ENCODE data around the gene ILDR2.

The ILDR2 gene

DNA sequence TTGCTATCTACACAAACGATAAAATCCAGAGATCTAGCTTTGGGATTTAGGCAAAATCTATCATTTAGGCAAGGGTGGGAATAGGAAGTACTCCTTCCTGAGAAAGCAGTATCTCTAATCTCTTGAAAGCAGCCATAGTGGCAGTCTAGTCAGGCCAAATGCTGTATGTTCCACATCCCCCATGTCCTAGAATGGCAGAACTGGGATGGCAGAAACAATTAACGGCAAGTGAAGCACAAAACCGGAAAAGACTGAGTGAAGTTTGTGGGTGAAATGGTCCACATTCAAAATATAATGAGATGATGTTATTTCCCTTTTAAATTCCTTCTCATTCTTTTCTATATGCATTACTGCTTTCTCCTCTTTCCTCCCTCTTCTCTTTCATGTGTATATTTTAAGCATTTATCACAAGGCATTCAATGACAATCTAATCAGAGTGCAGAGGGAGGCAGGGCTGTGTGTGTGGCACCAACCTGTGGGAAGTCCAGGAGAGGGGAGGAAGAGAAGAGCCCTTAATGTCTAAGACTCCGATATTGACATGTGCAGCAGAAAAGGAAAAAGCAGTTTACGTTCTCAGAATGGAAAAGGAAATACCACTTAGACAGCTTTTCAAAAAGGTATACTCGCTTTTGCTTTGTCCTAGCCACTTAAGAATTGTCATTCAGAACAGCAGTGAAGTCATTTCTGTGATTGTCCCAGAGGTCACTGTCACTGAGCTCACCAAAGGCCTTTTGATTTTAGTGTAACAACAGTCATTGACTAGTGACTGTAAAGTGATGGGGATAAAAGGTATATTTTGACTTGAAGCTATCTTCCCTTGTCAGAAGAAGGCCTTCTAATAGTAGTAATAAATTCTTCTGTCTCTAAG, 57.0 kb downstream of the ILDR2 start:
- Mint-ChIP-seq H3K4me3 (no peak overlapping the region), H3K4me1 (peaks cover 6% of the 10 kb centered on the region)

DNA sequence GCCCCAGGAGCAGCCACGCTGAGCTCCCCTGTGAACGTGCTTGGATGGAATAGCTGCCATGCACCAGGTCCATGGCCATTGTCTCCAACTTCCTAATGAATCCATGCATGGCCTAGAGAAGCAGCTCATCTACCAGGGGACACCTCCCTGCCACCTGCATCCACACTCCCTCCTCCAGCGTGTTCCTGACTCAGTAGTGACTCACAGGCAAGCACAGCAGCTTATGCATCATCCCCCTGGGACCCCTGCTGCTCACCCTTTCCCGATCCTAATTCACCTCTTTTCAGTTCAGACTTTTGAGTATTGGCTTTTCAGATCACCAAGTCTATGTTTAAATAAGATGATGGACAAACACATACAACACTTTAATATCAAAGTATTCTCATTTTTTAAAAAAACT, 59.4 kb downstream of the ILDR2 start:
- H3K27me3 Mint-ChIP-seq, result peaks cover 27% of the 10 kb centered on the region
- no peaks in the 10 kb centered on the region for H3K9me3 Mint-ChIP-seq
- ATAC-seq (no peak), DNase-seq (no peak)
- H3K4me3 Mint-ChIP-seq, result no peak overlapping the region
- peaks cover 6% of the 10 kb centered on the region for H3K4me1 Mint-ChIP-seq
- H3K27ac Mint-ChIP-seq, result no peak overlapping the region

More for the DNA sequence above, 57.0 kb downstream of the ILDR2 start:
- H3K9me3 Mint-ChIP-seq, result no peaks in the 10 kb centered on the region
- peaks cover 50% of the 10 kb centered on the region for H3K27me3 Mint-ChIP-seq
- no peak for DNase-seq
- ATAC-seq, result no peak
- no peak overlapping the region for H3K27ac Mint-ChIP-seq

DNA sequence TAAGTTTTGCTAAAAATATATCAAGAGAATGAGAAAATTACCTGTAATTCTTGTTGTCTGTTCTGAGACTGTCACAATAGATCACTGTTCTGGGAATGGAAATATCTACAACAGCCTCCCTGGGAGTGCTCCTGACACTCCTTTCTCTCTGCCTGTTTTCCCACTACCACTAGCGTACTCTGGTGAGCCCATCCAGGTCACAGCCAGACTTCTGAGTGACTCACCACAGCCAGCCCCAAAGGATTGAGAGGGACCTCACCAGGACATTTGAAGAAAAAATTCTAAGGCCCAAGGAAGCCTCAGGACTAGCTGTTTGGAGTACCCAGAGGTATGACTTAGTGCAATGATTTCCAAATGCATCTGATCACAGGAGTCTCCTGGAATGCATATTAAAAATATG, 60.3 kb downstream of the ILDR2 start:
- Mint-ChIP-seq H3K4me1 (peaks cover 6% of the 10 kb centered on the region), H3K27me3 (peaks cover 18% of the 10 kb centered on the region), H3K27ac (no peak overlapping the region), H3K4me3 (no peak overlapping the region), H3K9me3 (no peaks in the 10 kb centered on the region)
- no peak for ATAC-seq
- DNase-seq, result no peak

DNA sequence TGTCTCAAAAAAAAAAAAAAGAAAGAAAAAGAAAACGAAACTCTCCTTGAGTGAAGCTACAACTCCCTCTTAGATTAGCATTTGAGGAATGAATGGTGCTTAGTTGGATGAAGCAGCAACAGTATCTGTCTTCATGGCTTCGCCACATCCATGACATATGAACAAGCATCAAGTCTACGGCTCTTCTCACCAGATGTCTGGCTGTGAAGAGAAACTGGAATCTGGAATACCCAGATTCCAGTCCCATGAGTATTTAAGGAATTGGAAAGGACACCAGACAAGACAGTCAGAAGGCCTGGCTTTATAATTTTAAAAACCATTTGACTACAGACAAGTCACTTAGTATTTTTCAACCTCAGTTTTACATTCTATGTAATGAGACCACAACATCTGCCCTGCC, 61.2 kb downstream of the ILDR2 start:
- Mint-ChIP-seq H3K4me3 (no peak overlapping the region), H3K4me1 (peaks cover 6% of the 10 kb centered on the region), H3K27ac (no peak overlapping the region), H3K27me3 (peaks cover 9% of the 10 kb centered on the region), H3K9me3 (no peaks in the 10 kb centered on the region)
- no peak for DNase-seq
- no peak for ATAC-seq

DNA sequence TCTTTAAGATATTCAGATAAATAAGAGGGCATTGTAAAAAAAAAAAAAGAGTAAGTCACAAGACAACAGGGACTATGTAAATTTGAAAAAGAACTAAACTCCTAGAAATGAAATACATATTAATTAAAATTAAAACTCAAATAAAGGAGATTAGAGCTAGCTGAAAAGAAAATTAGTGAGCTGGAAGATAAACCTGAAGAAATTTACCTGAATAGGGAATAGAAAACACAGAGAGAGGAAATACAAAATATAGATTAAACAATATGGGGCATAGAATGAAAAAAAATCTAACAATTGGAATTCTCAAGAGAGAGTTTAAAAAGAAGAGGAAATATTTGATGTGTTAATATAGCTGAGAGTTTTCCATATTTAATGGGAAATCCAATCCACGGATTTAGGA, 63.7 kb downstream of the ILDR2 start:
- H3K27me3 Mint-ChIP-seq, result no peaks in the 10 kb centered on the region
- no peak for DNase-seq
- peaks cover 6% of the 10 kb centered on the region for H3K4me1 Mint-ChIP-seq
- H3K9me3 Mint-ChIP-seq, result no peaks in the 10 kb centered on the region
- ATAC-seq, result no peak
- no peak overlapping the region for H3K27ac Mint-ChIP-seq
- no peak overlapping the region for H3K4me3 Mint-ChIP-seq

DNA sequence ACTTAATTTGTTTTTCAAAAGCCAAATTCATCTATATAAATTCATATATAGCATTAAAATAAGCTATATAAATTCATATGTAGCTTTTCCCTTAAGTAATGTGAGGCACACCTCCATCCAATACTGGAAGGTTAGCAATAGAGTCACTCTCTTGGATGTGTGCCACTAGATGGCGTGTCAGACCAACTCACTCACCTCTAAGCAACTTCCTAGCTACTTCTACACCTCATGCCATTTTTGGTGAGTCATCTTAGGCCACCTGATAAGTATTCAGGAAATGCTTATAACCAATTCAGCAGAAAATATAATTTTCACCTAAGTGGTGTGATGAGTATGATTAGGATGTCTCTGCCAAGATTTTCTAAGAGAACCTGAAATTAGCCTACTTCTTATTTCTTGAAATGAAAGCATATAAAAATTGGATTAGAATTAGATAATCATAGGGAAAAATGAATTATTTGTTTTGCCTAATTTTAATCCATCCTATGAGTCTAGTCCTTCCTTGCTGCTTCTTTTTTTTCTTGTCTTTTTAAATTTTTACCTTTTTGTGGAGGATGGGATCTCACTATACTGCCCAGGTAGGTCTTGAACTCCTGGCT, 64.8 kb downstream of the ILDR2 start:
- no peak overlapping the region for H3K4me3 Mint-ChIP-seq
- H3K9me3 Mint-ChIP-seq, result no peaks in the 10 kb centered on the region
- H3K27ac Mint-ChIP-seq, result peak overlapping the region in 1 of 2 donors; percentile 4
- H3K4me1 Mint-ChIP-seq, result peaks cover 13% of the 10 kb centered on the region
- ATAC-seq (peak; percentile 93), DNase-seq (peak; percentile 65 to 78)
- no peaks in the 10 kb centered on the region for H3K27me3 Mint-ChIP-seq

DNA sequence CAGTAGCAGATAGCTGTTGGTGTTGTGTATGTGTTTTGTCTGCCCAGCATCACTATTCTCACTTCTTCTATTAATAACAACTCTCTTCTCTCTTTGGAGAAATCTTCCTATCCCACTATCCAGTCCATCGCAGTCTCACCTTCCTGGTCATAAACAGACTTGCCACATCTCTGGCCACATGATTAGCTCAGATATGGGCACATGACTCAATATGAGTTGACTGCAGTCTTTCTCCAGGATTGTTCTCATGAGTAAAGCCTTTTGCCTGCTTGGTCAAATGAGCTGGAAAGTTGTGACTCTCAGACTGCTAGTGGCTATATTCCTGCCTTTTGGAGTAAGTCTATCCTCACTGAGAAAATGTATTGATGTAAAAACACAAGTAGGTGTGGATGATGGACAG, 66.4 kb downstream of the ILDR2 start:
- H3K9me3 Mint-ChIP-seq, result no peaks in the 10 kb centered on the region
- DNase-seq, result no peak
- H3K4me1 Mint-ChIP-seq, result peaks cover 13% of the 10 kb centered on the region
- H3K4me3 Mint-ChIP-seq, result no peak overlapping the region
- no peak overlapping the region for H3K27ac Mint-ChIP-seq
- ATAC-seq, result no peak
- peaks cover 6% of the 10 kb centered on the region for H3K27me3 Mint-ChIP-seq

DNA sequence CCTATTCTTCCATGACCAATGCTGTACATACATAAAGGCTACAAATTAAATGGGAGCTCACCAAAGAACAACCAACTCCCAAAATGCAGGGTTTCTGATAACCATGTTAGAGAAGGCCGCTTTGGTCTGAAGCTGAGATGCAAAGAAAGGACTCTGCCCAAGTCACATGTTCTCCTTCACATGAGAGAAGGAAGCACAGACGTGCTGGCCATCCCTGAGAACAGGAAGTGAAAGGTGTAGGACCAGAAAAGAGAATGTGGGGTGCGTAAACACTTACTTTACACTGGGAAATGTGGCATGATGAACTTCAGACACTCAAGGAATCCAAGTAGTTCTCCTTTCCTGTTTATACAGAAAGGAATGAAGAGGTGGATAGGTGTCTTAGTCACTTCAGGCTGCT, 67.6 kb downstream of the ILDR2 start:
- Mint-ChIP-seq H3K27ac (no peak overlapping the region), H3K9me3 (no peaks in the 10 kb centered on the region), H3K27me3 (peaks cover 10% of the 10 kb centered on the region), H3K4me3 (no peak overlapping the region), H3K4me1 (peaks cover 13% of the 10 kb centered on the region)
- ATAC-seq (no peak), DNase-seq (no peak)

DNA sequence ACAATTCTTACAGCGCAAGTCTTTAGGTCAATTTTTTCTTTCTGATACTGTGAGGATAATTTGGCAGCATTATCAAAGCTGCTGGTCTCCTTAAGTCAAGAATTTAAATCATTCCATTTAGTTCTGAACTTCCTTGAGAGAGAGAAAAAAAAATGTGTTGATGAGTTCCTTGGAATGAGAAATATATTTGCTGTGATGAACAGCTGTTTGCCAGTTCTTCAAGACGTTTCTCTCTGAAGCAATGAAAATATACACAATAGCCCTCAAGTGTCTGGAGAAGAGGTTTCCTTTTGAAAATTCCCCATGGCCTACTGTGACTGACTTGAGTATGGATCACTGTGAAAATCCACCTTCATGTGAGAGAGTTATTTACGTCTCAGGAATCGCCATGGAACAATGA, 68.3 kb downstream of the ILDR2 start:
- H3K9me3 Mint-ChIP-seq, result no peaks in the 10 kb centered on the region
- no peak for DNase-seq
- H3K27ac Mint-ChIP-seq, result no peak overlapping the region
- no peak for ATAC-seq
- H3K4me3 Mint-ChIP-seq, result no peak overlapping the region
- H3K27me3 Mint-ChIP-seq, result peaks cover 10% of the 10 kb centered on the region
- peaks cover 13% of the 10 kb centered on the region for H3K4me1 Mint-ChIP-seq

DNA sequence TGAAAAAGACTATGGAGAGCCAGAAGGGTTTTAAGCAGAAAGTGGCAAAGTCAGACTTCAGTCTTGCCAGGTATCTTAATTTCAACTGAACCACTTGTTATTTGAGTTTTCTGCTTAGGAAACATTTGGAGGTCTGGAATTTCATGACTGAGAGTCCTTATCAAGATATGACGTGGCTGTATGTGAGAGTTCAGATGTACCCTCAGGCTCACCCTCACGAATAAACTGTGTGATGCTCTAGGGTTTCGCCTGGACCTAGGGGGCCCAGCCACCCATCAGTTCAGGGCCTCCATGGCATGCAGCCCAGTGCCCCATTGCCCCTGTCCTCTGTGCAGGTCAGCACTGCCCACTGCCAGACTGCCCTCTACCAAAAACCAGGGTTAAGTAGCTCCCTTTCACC, 68.7 kb downstream of the ILDR2 start:
- no peak overlapping the region for H3K27ac Mint-ChIP-seq
- no peak overlapping the region for H3K4me3 Mint-ChIP-seq
- peaks cover 13% of the 10 kb centered on the region for H3K4me1 Mint-ChIP-seq
- H3K9me3 Mint-ChIP-seq, result no peaks in the 10 kb centered on the region
- no peak for DNase-seq
- ATAC-seq, result no peak
- H3K27me3 Mint-ChIP-seq, result peaks cover 10% of the 10 kb centered on the region

DNA sequence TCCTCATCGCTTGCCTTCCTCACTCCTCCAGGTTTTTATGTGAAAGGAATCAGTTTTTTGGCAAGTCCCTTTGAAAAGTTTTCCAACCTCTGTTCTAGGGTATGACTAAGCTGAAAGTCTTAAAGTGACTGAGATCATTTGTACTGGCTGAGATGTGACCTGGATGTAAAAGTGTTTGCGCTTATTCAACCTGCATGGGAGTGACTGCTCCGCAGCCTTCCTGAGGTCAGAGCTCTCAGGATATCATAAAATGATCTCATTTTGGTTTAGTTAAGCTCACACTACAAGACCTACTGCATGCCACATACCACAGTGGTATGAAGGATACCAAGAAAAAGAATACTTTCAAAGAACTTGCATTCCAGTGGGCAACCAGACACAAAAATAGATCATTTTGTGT, 69.4 kb downstream of the ILDR2 start:
- peak overlapping the region in 1 of 2 donors; percentile 15 for H3K27ac Mint-ChIP-seq
- peak; percentile 85 for ATAC-seq

DNA sequence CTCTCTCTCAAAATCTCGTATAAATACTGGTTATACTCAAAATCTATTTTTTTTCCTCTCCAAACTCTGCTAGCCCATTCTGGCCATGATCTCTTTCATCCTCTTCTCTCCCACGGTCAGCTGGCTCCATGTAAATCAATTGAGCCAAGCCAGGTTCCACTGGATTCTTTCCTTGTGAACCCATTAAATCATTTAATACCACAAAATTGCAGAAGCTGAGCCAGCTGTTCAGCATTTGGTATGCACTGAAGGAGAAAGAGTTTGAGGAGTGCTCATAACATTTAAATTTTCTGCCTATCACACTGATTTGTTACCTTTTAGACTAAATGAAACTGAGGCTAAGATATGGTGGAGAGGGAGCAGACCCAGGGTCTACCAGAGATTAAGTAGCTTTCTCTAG, 70.2 kb downstream of the ILDR2 start:
- no peak for ATAC-seq
- DNase-seq, result no peak
- peaks cover 7% of the 10 kb centered on the region for H3K4me1 Mint-ChIP-seq
- no peak overlapping the region for H3K4me3 Mint-ChIP-seq
- H3K27ac Mint-ChIP-seq, result no peak overlapping the region
- H3K9me3 Mint-ChIP-seq, result no peaks in the 10 kb centered on the region
- H3K27me3 Mint-ChIP-seq, result peaks cover 10% of the 10 kb centered on the region

More for the DNA sequence above, 69.4 kb downstream of the ILDR2 start:
- peaks cover 10% of the 10 kb centered on the region for H3K27me3 Mint-ChIP-seq
- peak overlapping the region in 1 of 2 donors; percentile 48 for H3K4me3 Mint-ChIP-seq
- peak in 1 of 2 donors; percentile 17 for DNase-seq
- H3K4me1 Mint-ChIP-seq, result peaks cover 12% of the 10 kb centered on the region
- H3K9me3 Mint-ChIP-seq, result no peaks in the 10 kb centered on the region

DNA sequence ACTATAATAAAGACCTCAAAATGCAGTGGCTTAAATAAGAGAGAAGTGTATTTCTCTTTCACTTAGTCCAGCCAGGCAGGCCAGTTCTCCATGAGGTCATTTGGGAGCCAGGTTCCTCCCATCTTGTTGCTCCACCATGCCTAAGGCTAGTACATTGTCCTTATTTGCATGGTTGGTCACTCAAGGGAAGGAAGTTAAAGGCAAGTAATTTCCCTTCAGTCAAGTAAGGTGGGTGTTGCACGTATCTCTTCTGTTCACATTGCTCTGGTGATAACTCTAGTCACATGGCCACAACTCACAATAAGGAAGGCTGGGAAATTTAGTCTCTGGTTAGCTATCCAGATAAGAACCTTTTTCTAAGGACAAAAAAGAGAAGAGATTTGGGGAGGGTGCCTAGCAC, 72.1 kb downstream of the ILDR2 start:
- Mint-ChIP-seq H3K4me1 (peaks cover 7% of the 10 kb centered on the region), H3K27ac (no peak overlapping the region), H3K4me3 (no peak overlapping the region), H3K9me3 (peaks cover 0 to 3% of the 10 kb centered on the region in 2 donors), H3K27me3 (peaks cover 10% of the 10 kb centered on the region)
- DNase-seq (no peak), ATAC-seq (no peak)

DNA sequence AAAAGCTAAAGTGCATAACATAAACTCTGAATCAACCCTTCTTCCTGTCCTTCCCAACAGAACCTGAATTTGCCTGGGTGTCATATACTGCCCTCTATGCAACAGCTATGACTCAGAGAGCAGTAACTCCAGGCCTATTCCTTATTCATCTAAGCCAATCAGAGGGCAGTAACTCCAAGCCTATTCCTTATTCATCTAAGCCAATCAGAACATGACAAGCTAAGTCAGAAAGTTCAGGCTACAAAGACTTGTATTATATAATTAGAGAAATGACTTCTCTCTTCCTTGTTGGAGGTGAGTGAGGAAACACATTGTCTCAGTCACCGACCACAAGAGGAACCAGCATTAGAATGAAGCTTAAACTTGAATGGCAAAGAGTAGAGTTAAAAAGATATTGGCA, 73.1 kb downstream of the ILDR2 start:
- DNase-seq (no peak), ATAC-seq (no peak)
- H3K9me3 Mint-ChIP-seq, result peaks cover under 1 to 11% of the 10 kb centered on the region in 2 donors
- no peak overlapping the region for H3K27ac Mint-ChIP-seq
- no peak overlapping the region for H3K4me3 Mint-ChIP-seq
- H3K27me3 Mint-ChIP-seq, result peaks cover 10% of the 10 kb centered on the region
- peaks cover 7% of the 10 kb centered on the region for H3K4me1 Mint-ChIP-seq

DNA sequence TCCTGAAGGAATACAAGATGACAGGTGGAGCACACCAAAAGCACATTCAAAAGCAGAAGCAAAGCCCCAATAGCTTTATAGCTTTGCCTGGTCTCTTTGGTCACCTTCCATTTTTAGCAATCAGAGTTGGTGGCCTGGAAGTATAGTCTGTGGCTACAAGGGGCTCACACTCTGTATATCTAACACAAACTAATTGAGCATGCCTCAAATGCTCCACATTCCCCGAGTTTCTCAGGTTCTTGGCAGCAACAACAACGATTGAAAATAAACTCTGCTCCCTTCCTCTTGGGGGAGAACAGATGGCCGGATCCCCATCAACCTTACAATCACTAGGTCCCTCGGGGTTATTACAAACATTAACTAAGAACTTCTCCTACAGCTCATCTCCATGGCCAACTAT, 74.4 kb downstream of the ILDR2 start:
- H3K27ac Mint-ChIP-seq, result no peak overlapping the region
- H3K4me3 Mint-ChIP-seq, result no peak overlapping the region
- peaks cover 6 to 22% of the 10 kb centered on the region in 2 donors for H3K9me3 Mint-ChIP-seq
- no peak for DNase-seq
- peaks cover 14% of the 10 kb centered on the region for H3K27me3 Mint-ChIP-seq
- no peak for ATAC-seq
- H3K4me1 Mint-ChIP-seq, result peaks cover 1% of the 10 kb centered on the region

DNA sequence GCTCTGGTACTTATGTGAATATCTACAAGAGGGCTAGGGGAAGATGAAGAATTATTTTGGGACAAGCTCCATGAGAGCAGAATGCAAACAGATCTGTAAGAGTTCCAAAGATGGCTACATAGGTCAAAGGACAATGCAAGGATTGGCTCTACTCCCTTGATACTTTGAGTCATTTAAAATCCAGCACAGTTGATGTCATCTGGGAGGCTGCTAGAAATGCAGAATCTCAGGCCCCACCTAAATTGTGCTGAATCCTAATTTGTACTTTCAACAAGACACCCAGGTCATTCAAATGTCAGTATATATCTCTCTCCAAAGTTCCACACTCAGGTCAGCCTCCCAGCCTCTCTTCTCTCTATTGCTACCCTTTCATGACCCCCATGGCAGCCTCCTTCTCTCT, 75.6 kb downstream of the ILDR2 start:
- no peaks in the 10 kb centered on the region for H3K4me1 Mint-ChIP-seq
- H3K27ac Mint-ChIP-seq, result no peak overlapping the region
- ATAC-seq (no peak), DNase-seq (no peak)
- H3K4me3 Mint-ChIP-seq, result no peak overlapping the region
- peaks cover 20% of the 10 kb centered on the region for H3K27me3 Mint-ChIP-seq
- H3K9me3 Mint-ChIP-seq, result peaks cover 6 to 24% of the 10 kb centered on the region in 2 donors

All from stimulated activated naive CD8-positive, alpha-beta T cell treated with anti-CD3 and anti-CD28 coated beads, Interleukin-15, amount 100 ng/mL, for 72 hours (primary cell).